MCF 10A (cell line): Measurements from ENCODE around the gene MAN2B1. TPM values are rescaled to one million over a fixed set of nuclear protein-coding genes. Genes with fewer than 3 reads are reported as not detected.
A peak's percentile ranks its signal among the peaks of the same experiment; 100 is the strongest.

Source experiments
- BruUV-seq: library from RNA; stranded (reverse); fragments of 400-500 nt; replicated peaks from 2 replicates; lab custom pipeline; 2021; lab: Mats Ljungman, UMichigan
- CTCF ChIA-PET: fragments of 300-600 bp; sonication (Branson Sonifier 250); formaldehyde crosslinking; extraction: SDS; loops from one replicate; lab custom pipeline; 2021; ENCODE audit warnings: antibody characterized with exemption, inconsistent platforms; lab: Yijun Ruan, JAX
- POLR2A ChIA-PET: fragments of 300-600, 350-650 bp; sonication (Branson Sonifier 250); formaldehyde crosslinking; extraction: SDS; loops from one replicate; lab custom pipeline; 2020; ENCODE audit warnings: antibody characterized with exemption, inconsistent platforms; lab: Yijun Ruan, JAX
- DNase-seq: peaks from one replicate; pipeline ENCODE4 v3.0.0-alpha.2; 2018; ENCODE audit not compliant: unreplicated experiment
- H3K27ac Mint-ChIP-seq: one replicate; pipeline ENCODE4 v1.8.0; 2022; ENCODE audit warnings: mild to moderate bottlenecking, low read depth, mixed read lengths; ENCODE audit not compliant: unreplicated experiment
- H3K27me3 Mint-ChIP-seq: one replicate; pipeline ENCODE4 v1.8.0; 2022; ENCODE audit warnings: mixed read lengths; ENCODE audit not compliant: insufficient read depth, unreplicated experiment
- H3K36me3 Mint-ChIP-seq: one replicate; pipeline ENCODE4 v1.8.0; 2022; ENCODE audit warnings: mild to moderate bottlenecking, moderate library complexity, mixed read lengths; ENCODE audit not compliant: insufficient read depth, unreplicated experiment
- H3K4me1 Mint-ChIP-seq: one replicate; pipeline ENCODE4 v1.8.0; 2022; ENCODE audit warnings: mixed read lengths; ENCODE audit not compliant: insufficient read depth, unreplicated experiment
- H3K4me3 Mint-ChIP-seq: one replicate; pipeline ENCODE4 v1.8.0; 2022; ENCODE audit warnings: mild to moderate bottlenecking, moderate library complexity, mixed read lengths; ENCODE audit not compliant: unreplicated experiment
- H3K9me3 Mint-ChIP-seq: one replicate; pipeline ENCODE4 v1.8.0; 2022; ENCODE audit warnings: mixed read lengths; ENCODE audit not compliant: unreplicated experiment
- CTCF ChIP-seq: fragments of 200-600 bp; IDR thresholded peaks from one replicate; pipeline ENCODE4 v1.8.0; 2022; ENCODE audit warnings: antibody characterized with exemption, mild to moderate bottlenecking; ENCODE audit not compliant: unreplicated experiment
- intact Hi-C: fragments of 100-400 bp; cut with micrococcal nuclease; formaldehyde crosslinking; loops from 2 replicates; pipeline ENCODE4 v1.14.1; 2022
- total RNA-seq: library from RNA; stranded (reverse); gene quantifications from 2 replicates; pipeline ENCODE4 v1.2.3, GENCODE V29; 2022

Gene MAN2B1
- total RNA-seq, 1 experiment from 2014 or later = 53.8 TPM

- no TSS peak for BruUV-seq
- POLR2A ChIA-PET = interaction anchor here (0.6 kb wide), 1 partner anchor 1236 kb away, joined by 3 read pairs; no protein-coding TSS in a partner anchor
- CTCF ChIA-PET = interaction anchor here (0.6 kb wide), 1 partner anchor 712 kb away, joined by 3 read pairs; no protein-coding TSS in a partner anchor
- no peak overlapping the region for H3K4me3 Mint-ChIP-seq
- peaks cover 21% of the 10 kb centered on the region for H3K36me3 Mint-ChIP-seq
- TF ChIP-seq CTCF = no peak
- no peak overlapping the region for H3K27ac Mint-ChIP-seq
- intact Hi-C loops = no loop called here
- peaks cover 8% of the 10 kb centered on the region for H3K9me3 Mint-ChIP-seq
- no peaks in the 10 kb centered on the region for H3K27me3 Mint-ChIP-seq
- DNase-seq = no peak
- H3K4me1 Mint-ChIP-seq = peaks cover 5% of the 10 kb centered on the region
Measured at GRCh38 chr19:12636631-12637030, 29.9 kb downstream of the MAN2B1 start.

GRCh38 chr19:12629215-12629614, 37.3 kb downstream of the MAN2B1 start:
- ChIA-PET POLR2A (no interaction called here), CTCF (interaction anchor here (0.7 kb wide), 1 partner anchor 11 kb away, joined by 3 read pairs; no protein-coding TSS in a partner anchor)
- TF ChIP-seq CTCF = no peak
- Mint-ChIP-seq H3K4me1 (no peaks in the 10 kb centered on the region), H3K36me3 (peaks cover 84% of the 10 kb centered on the region), H3K4me3 (no peak overlapping the region), H3K27ac (no peak overlapping the region), H3K27me3 (no peaks in the 10 kb centered on the region), H3K9me3 (peaks cover 11% of the 10 kb centered on the region)
- DNase-seq = no peak
- BruUV-seq = no TSS peak
- intact Hi-C loops = no loop called here

- H3K4me1 Mint-ChIP-seq = no peaks in the 10 kb centered on the region
- CTCF ChIA-PET = no interaction called here
Measured at GRCh38 chr19:12628040-12629022, 38.2 kb downstream of the MAN2B1 start.

More at GRCh38 chr19:12628040-12629022, 38.2 kb downstream of the MAN2B1 start:
- Mint-ChIP-seq H3K36me3 (peaks cover 87% of the 10 kb centered on the region), H3K4me3 (no peak overlapping the region), H3K27me3 (no peaks in the 10 kb centered on the region), H3K27ac (no peak overlapping the region), H3K9me3 (peaks cover 11% of the 10 kb centered on the region)
- TF ChIP-seq CTCF = no peak
- peak; percentile 17 for DNase-seq
- POLR2A ChIA-PET = interaction anchor here (1.2 kb wide), 1 partner anchor 18 kb away, joined by 4 read pairs; the partner anchor contains the start of genes ZNF490 and ZNF791
- BruUV-seq = TSS peak; percentile 26
- intact Hi-C loops = no loop called here
